T-cell (primary cell): ENCODE results near the gene EYA2. TPM values are rescaled to one million over a fixed set of nuclear protein-coding genes. Genes with fewer than 3 reads are reported as not detected.

Experiments used
- ATAC-seq, 4 experiments: fragments of 200-7000 bp in 3 of 4; fragments of 150-1000 bp in 1 of 4; cut with Tn5 transposase; replicated peaks in 1 of 4; 1 replicate in 3 of 4; 2 replicates in 1 of 4; pipeline ENCODE4 v1.10.0; 2021; ENCODE audit warnings: moderate library complexity in 3 of 4, mild to moderate bottlenecking in 2 of 4, moderate number of reproducible peaks in 1 of 4
- CTCF ChIA-PET, 2 donors: fragments of 300-600 bp; sonication (Branson Sonifier 250); formaldehyde crosslinking; loops; one replicate each; lab custom pipeline; 2022; ENCODE audit warnings: antibody characterized with exemption in 2 of 2; lab: Charles Lee
- POLR2A ChIA-PET, 2 donors: fragments of 300-600 bp; sonication (Branson Sonifier 250); formaldehyde crosslinking; loops; one replicate each; lab custom pipeline; 2022; ENCODE audit warnings: antibody characterized with exemption in 2 of 2; lab: Charles Lee
- DNase-seq, 35 experiments: peaks; one replicate each; pipeline versions ENCODE4 v3.0.0 to v3.0.0-alpha.2; 2013 to 2023
- H3K27ac ChIP-seq: one replicate; pipeline ENCODE4 v1.5.1; 2013; ENCODE audit warnings: low read length
- H3K27me3 ChIP-seq, 2 experiments: replicated peaks in 1 of 2; 1 replicate in 1 of 2; 2 replicates in 1 of 2; pipeline versions ENCODE4 v1.6.1 to v1.7.0; 2013; ENCODE audit warnings: low read length in 1 of 2, mixed read lengths in 1 of 2; ENCODE audit not compliant: control insufficient read depth in 2 of 2, insufficient read depth in 2 of 2; ENCODE audit errors: extremely low read depth in 1 of 2
- H3K36me3 ChIP-seq, 2 donors: 1 replicate in 1 of 2; 2 replicates in 1 of 2; pipeline versions ENCODE4 v1.6.1 to v1.7.0; 2013; ENCODE audit warnings: low read length in 1 of 2; ENCODE audit not compliant: control insufficient read depth in 2 of 2, insufficient read depth in 1 of 2; ENCODE audit errors: extremely low read depth in 1 of 2
- H3K4me1 ChIP-seq, 2 experiments: 1 replicate in 1 of 2; 2 replicates in 1 of 2; pipeline versions ENCODE4 v1.6.1 to v1.7.0; 2013; ENCODE audit warnings: low read length in 2 of 2, mixed read lengths in 1 of 2; ENCODE audit not compliant: insufficient read depth in 2 of 2, control insufficient read depth in 1 of 2; ENCODE audit errors: extremely low read depth in 1 of 2
- H3K4me3 ChIP-seq, 2 donors: 1 replicate in 1 of 2; 2 replicates in 1 of 2; pipeline versions ENCODE4 v1.5.1 to v1.7.0; 2013; ENCODE audit warnings: mild to moderate bottlenecking in 2 of 2, low read length in 1 of 2, moderate library complexity in 1 of 2; ENCODE audit not compliant: control insufficient read depth in 1 of 2; ENCODE audit errors: extremely low read depth in 1 of 2
- H3K9me3 ChIP-seq: 2 replicates; pipeline ENCODE4 v1.7.0; 2013
- H3K27ac Mint-ChIP-seq, 2 donors: one replicate each; pipeline ENCODE4 v1.8.0; 2020 to 2021; ENCODE audit warnings: mild to moderate bottlenecking in 2 of 2, mixed read lengths in 2 of 2
- H3K27me3 Mint-ChIP-seq, 2 donors: one replicate each; pipeline ENCODE4 v1.8.0; 2021 to 2022; ENCODE audit warnings: mixed read lengths in 2 of 2
- H3K36me3 Mint-ChIP-seq: one replicate; pipeline ENCODE4 v1.8.0; 2021; ENCODE audit warnings: mixed read lengths
- H3K4me1 Mint-ChIP-seq, 3 donors: one replicate each; pipeline ENCODE4 v1.8.0; 2020 to 2022; ENCODE audit warnings: mixed read lengths in 3 of 3, mild to moderate bottlenecking in 1 of 3
- H3K4me3 Mint-ChIP-seq, 3 donors: one replicate each; pipeline ENCODE4 v1.8.0; 2020 to 2022; ENCODE audit warnings: mild to moderate bottlenecking in 3 of 3, mixed read lengths in 3 of 3, moderate library complexity in 3 of 3
- H3K9me3 Mint-ChIP-seq, 3 donors: one replicate each; pipeline ENCODE4 v1.8.0; 2020 to 2022; ENCODE audit warnings: mixed read lengths in 3 of 3
- WGBS: methylation state at CpG from one replicate; pipeline ENCODE4 v1.1.5; 2013; ENCODE audit warnings: missing lambda C conversion rate; ENCODE audit not compliant: insufficient coverage; 5-methylcytosine and 5-hydroxymethylcytosine counted together
- total RNA-seq, 35 experiments: library from RNA in 6 of 35; stranded (reverse) in 6 of 35; fragments of 120-200 nt in 1 of 35; gene quantifications; one replicate each; pipeline versions ENCODE4 v1.2.1 to v1.2.4 and lab custom pipeline; 2013 to 2026

Gene EYA2
- total RNA-seq, 5 donors from 2014 or later (not counting 1 experiment from before 2014, with no cell fraction given): not detected

DNA sequence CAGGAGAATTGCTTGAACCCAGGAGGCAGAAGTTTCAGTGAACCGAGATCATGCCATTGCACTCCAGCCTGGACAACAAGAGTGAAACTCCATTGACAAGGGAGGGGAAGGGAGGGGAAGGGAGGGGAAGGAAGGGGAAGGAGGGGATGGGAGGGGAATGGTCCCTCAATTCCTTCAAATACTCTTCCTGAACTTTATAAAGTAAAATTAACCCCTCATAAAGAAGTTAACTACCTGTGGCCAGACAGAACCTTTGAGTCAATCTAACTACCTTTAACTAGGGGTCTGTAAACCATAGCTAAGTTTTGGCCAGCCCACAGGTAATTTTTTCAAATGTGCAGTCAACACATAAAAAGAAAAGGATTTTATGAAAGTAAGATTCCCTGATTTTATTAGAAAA is 330.8 kb downstream of the EYA2 start:
- H3K27ac Mint-ChIP-seq: no peak overlapping the region

DNA sequence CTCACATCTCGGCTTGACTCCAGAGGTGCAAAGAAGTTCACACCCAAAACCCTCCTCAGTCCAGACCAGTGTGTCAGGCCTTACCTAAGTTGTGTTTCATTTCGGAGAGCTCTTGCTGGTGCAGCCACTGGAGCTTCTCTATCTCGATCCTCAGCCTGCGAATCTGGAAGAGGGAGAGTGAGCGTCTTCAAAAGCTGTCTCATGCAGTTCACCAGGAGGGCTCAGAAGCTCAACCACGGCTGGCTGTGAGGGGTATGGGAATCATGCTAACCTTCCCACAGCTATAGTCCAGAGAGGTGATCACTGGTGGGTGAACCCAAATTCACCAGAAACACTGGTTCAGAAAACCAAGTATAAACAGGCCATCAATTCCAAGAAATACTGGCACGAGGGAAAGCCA is 332.5 kb downstream of the EYA2 start:
- Mint-ChIP-seq H3K4me3 (no peak overlapping the region), H3K9me3 (no peaks in the 10 kb centered on the region), H3K27me3 (no peaks in the 10 kb centered on the region), H3K36me3 (peaks cover 47% of the 10 kb centered on the region), H3K27ac (no peak overlapping the region), H3K4me1 (peaks cover 3 to 8% (median 5%) of the 10 kb centered on the region in 3 donors)
- ATAC-seq (no peak), DNase-seq (no peak)
- WGBS: no CpG with 5 or more reads among the region's 7 CpGs
- H3K4me1 ChIP-seq: no peaks in the 10 kb centered on the region
- CTCF ChIA-PET: no interaction called here
- H3K9me3 ChIP-seq: no peaks in the 10 kb centered on the region
- H3K4me3 ChIP-seq: no peak overlapping the region
- H3K27me3 ChIP-seq: no peaks in the 10 kb centered on the region
- POLR2A ChIA-PET: no interaction called here
- H3K36me3 ChIP-seq: peaks cover 29 to 84% of the 10 kb centered on the region in 2 donors
- no peak overlapping the region for H3K27ac ChIP-seq

More for the DNA sequence above, 330.8 kb downstream of the EYA2 start:
- no peak overlapping the region for H3K4me3 ChIP-seq
- no peaks in the 10 kb centered on the region for H3K4me1 ChIP-seq
- DNase-seq (no peak), ATAC-seq (no peak)
- peaks cover 26 to 86% of the 10 kb centered on the region in 2 donors for H3K36me3 ChIP-seq
- H3K27ac ChIP-seq: no peak overlapping the region
- H3K27me3 ChIP-seq: no peaks in the 10 kb centered on the region
- Mint-ChIP-seq H3K36me3 (peaks cover 43% of the 10 kb centered on the region), H3K4me1 (peaks cover 3 to 8% (median 5%) of the 10 kb centered on the region in 3 donors), H3K27me3 (no peaks in the 10 kb centered on the region), H3K4me3 (no peak overlapping the region), H3K9me3 (no peaks in the 10 kb centered on the region)
- POLR2A ChIA-PET: no interaction called here
- CTCF ChIA-PET: interaction anchor here in 1 of 2 donors (0.7 kb wide), 1 partner anchor 1474 kb away, joined by 10 read pairs; no protein-coding TSS in a partner anchor
- WGBS: no CpG with 5 or more reads among the region's 1 CpG
- H3K9me3 ChIP-seq: no peaks in the 10 kb centered on the region

GRCh38 chr20:47227576-47227975 is 332.9 kb downstream of the EYA2 start:
- ChIA-PET CTCF (no interaction called here), POLR2A (no interaction called here)
- WGBS: no CpG with 5 or more reads among the region's 9 CpGs
- Histone ChIP-seq H3K9me3 (no peaks in the 10 kb centered on the region), H3K4me1 (no peaks in the 10 kb centered on the region), H3K27ac (no peak overlapping the region), H3K4me3 (no peak overlapping the region), H3K27me3 (no peaks in the 10 kb centered on the region), H3K36me3 (peaks cover 29 to 83% of the 10 kb centered on the region in 2 donors)
- no peak for DNase-seq
- no peak for ATAC-seq
- no peaks in the 10 kb centered on the region for H3K27me3 Mint-ChIP-seq
- peaks cover 42% of the 10 kb centered on the region for H3K36me3 Mint-ChIP-seq
- no peak overlapping the region for H3K4me3 Mint-ChIP-seq
- no peaks in the 10 kb centered on the region for H3K9me3 Mint-ChIP-seq
- H3K4me1 Mint-ChIP-seq: peaks cover 1 to 8% (median 3%) of the 10 kb centered on the region in 3 donors
- H3K27ac Mint-ChIP-seq: no peak overlapping the region

- DNase-seq (no peak), ATAC-seq (no peak)
- no peak overlapping the region for H3K4me3 Mint-ChIP-seq
- H3K9me3 Mint-ChIP-seq: no peaks in the 10 kb centered on the region
- Histone ChIP-seq H3K36me3 (peaks cover 27 to 80% of the 10 kb centered on the region in 2 donors), H3K9me3 (no peaks in the 10 kb centered on the region), H3K27ac (no peak overlapping the region), H3K4me3 (no peak overlapping the region), H3K4me1 (no peaks in the 10 kb centered on the region), H3K27me3 (no peaks in the 10 kb centered on the region)
- peaks cover 0 to 8% (median 1%) of the 10 kb centered on the region in 3 donors for H3K4me1 Mint-ChIP-seq
- CTCF ChIA-PET: interaction anchor here in 1 of 2 donors (1.1 kb wide), 1 partner anchor 30 kb away, joined by 4 read pairs; no protein-coding TSS in a partner anchor
- 100% methylated on average over 1 of the region's 5 CpGs for WGBS
- no peak overlapping the region for H3K27ac Mint-ChIP-seq
- POLR2A ChIA-PET: no interaction called here
- peaks cover 41% of the 10 kb centered on the region for H3K36me3 Mint-ChIP-seq
- no peaks in the 10 kb centered on the region for H3K27me3 Mint-ChIP-seq
These were observed 334.0 kb downstream of the EYA2 start for GRCh38 chr20:47228654-47229053.

- ChIA-PET POLR2A (no interaction called here), CTCF (no interaction called here)
- Mint-ChIP-seq H3K36me3 (peaks cover 43% of the 10 kb centered on the region), H3K27ac (no peak overlapping the region), H3K27me3 (no peaks in the 10 kb centered on the region), H3K4me3 (no peak overlapping the region), H3K9me3 (no peaks in the 10 kb centered on the region), H3K4me1 (no peaks in the 10 kb centered on the region)
- Histone ChIP-seq H3K4me1 (no peaks in the 10 kb centered on the region), H3K9me3 (no peaks in the 10 kb centered on the region), H3K27me3 (no peaks in the 10 kb centered on the region), H3K36me3 (peaks cover 29 to 75% of the 10 kb centered on the region in 2 donors), H3K27ac (no peak overlapping the region), H3K4me3 (no peak overlapping the region)
- WGBS: 98% methylated on average over 5 of the region's 8 CpGs
- ATAC-seq (no peak), DNase-seq (no peak)
These were observed 336.2 kb downstream of the EYA2 start for GRCh38 chr20:47230811-47231256.

DNA sequence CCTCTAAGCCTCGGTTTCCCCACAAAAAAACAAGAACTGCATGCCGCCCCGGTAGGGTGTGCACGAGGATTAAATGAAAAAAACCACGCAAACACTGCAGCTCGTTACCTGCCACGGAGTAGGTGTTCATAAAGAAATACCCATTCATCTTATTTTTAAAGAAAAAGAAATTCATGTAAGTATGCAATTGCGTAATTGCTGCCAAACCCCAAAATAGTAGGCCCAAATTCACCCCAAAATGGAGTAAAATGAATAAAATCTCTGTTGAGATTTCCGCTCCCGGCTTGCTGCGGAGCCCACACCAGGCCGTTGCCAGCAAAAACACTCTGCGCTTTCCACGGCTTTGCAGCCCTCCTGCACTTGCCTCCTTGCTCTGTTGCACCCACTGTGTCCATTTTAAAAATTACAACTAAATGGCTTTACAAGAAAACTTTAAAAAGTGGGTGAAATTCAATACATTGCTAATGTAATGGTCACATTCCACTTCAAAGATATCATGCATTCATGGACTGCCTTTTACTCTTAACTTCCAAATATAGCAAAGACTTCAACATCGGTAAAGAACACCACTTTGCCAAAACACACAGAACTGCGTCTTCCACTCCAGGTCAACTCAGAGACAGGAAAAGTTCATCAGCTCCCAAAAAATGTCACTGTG is 336.9 kb downstream of the EYA2 start:
- Mint-ChIP-seq H3K27me3 (no peaks in the 10 kb centered on the region), H3K4me3 (no peak overlapping the region), H3K4me1 (no peaks in the 10 kb centered on the region), H3K27ac (no peak overlapping the region), H3K36me3 (peaks cover 45% of the 10 kb centered on the region), H3K9me3 (no peaks in the 10 kb centered on the region)
- ChIA-PET CTCF (no interaction called here), POLR2A (no interaction called here)
- 98% methylated on average over 8 of the region's 16 CpGs for WGBS
- DNase-seq: no peak
- ATAC-seq: no peak
- Histone ChIP-seq H3K9me3 (no peaks in the 10 kb centered on the region), H3K36me3 (peaks cover 30 to 77% of the 10 kb centered on the region in 2 donors), H3K27me3 (no peaks in the 10 kb centered on the region), H3K4me1 (no peaks in the 10 kb centered on the region), H3K4me3 (no peak overlapping the region), H3K27ac (no peak overlapping the region)
